HG02798 (cell line): ENCODE data around the gene SPTBN4.
"Not testable (repeated sequence)": the region's sequence is repeated elsewhere in the genome, so short reads cannot be mapped to it uniquely, and the experiment has no call there.

Source experiments
- ATAC-seq: cut with Tn5 transposase; IDR thresholded peaks from one replicate; pipeline ENCODE4 v1.9.1; 2021; ENCODE audit warnings: mild to moderate bottlenecking; ENCODE audit not compliant: unreplicated experiment, poor library complexity

SPTBN4 gene

GRCh38 chr19:40611096-40611495, 144.3 kb downstream of the SPTBN4 start:
- ATAC-seq: no peak

- no peak for ATAC-seq
Observed at GRCh38 chr19:40611900-40612698, 145.3 kb downstream of the SPTBN4 start.

- ATAC-seq: no peak
Observed at GRCh38 chr19:40612831-40613689, 146.3 kb downstream of the SPTBN4 start.

- ATAC-seq: peak; percentile 51
Observed at GRCh38 chr19:40613690-40614621, 147.2 kb downstream of the SPTBN4 start.

GRCh38 chr19:40614622-40615411, 148.0 kb downstream of the SPTBN4 start:
- no peak for ATAC-seq

GRCh38 chr19:40616178-40616577, 149.4 kb downstream of the SPTBN4 start:
- ATAC-seq: no peak

GRCh38 chr19:40616941-40617340, 150.1 kb downstream of the SPTBN4 start:
- no peak for ATAC-seq

GRCh38 chr19:40617961-40618360, 151.2 kb downstream of the SPTBN4 start:
- no peak for ATAC-seq

- ATAC-seq: no peak
Observed at GRCh38 chr19:40619333-40620160, 152.7 kb downstream of the SPTBN4 start.

GRCh38 chr19:40620161-40620485, 153.3 kb downstream of the SPTBN4 start:
- no peak for ATAC-seq

GRCh38 chr19:40621283-40621682, 154.5 kb downstream of the SPTBN4 start:
- ATAC-seq: no peak

GRCh38 chr19:40621966-40622772, 155.4 kb downstream of the SPTBN4 start:
- ATAC-seq: no peak

GRCh38 chr19:40622773-40623075, 155.9 kb downstream of the SPTBN4 start:
- ATAC-seq: no peak

GRCh38 chr19:40623403-40624251, 156.8 kb downstream of the SPTBN4 start:
- ATAC-seq: no peak

GRCh38 chr19:40624369-40625153, 157.8 kb downstream of the SPTBN4 start:
- ATAC-seq: not testable (repeated sequence)

GRCh38 chr19:40625406-40626120, 158.8 kb downstream of the SPTBN4 start:
- no peak for ATAC-seq
